HG03280 (cell line): ENCODE data around the gene TEKTIP1.
"Not testable (repeated sequence)": the region's sequence is repeated elsewhere in the genome, so short reads cannot be mapped to it uniquely, and the experiment has no call there.

Source experiments
- ATAC-seq: cut with Tn5 transposase; IDR thresholded peaks from one replicate; pipeline ENCODE4 v1.9.1; 2021; ENCODE audit warnings: mild to moderate bottlenecking, moderate library complexity; ENCODE audit not compliant: unreplicated experiment

Gene TEKTIP1

GRCh38 chr19:3555653-3556422 is 16.9 kb downstream of the TEKTIP1 start:
- ATAC-seq: no peak

DNA sequence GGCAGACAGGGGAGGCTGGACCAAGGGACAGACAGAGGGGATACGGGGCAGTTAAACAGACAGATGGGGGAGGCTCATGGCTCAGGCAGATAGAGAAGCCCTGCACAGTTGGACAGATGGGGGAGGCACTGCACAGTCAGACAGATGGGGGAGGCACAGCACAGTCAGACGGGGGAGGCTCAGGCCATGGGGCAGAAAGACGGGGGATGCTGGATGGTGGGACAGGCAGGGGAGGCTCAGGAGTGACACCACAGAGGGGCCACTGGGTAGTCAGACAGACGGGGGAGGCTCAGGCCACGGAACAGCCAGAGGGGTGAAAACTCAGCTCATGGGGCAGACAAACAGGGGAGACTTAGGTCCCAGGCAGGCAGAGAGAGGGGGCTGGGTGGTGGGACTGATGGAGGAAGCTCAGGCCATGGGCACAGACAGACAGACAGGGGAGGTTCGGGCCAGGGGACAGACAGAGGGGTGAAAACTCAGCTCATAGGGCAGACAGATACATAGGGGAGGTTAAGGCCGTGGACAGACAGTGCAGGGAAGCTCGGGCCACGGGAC is 17.5 kb downstream of the TEKTIP1 start:
- no peak for ATAC-seq

DNA sequence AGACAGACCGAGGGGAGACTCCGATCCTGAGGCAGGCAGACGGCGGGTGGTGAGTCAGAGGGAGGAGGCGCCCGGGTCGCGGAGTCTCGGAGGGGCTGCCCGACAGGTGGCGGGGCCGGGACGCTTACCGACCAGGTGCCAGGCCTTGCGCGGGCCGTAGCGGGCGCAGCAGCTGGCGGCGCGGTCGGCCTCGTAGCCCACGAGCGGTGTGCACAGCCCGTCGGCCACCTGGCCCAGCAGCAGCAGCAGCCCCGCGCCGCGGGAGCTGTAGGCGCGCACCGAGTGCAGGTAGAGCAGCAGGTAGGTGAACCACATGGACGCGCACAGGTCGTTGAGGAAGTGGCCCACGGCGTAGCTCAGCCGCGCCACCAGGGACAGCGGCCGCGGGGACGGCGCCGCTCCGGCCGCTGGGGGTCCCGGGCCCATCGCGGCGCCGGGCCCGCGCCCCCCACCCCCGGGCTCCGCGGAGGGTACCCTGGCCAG is 18.0 kb downstream of the TEKTIP1 start:
- peak; percentile 22 for ATAC-seq

- ATAC-seq: peak; percentile 89
Observed at GRCh38 chr19:3557461-3558248, 18.7 kb downstream of the TEKTIP1 start, which contains the start of gene MFSD12. MFSD12 (minus strand) TSS chr19:3557586; CDS start chr19:3557403, 183 bp downstream.

DNA sequence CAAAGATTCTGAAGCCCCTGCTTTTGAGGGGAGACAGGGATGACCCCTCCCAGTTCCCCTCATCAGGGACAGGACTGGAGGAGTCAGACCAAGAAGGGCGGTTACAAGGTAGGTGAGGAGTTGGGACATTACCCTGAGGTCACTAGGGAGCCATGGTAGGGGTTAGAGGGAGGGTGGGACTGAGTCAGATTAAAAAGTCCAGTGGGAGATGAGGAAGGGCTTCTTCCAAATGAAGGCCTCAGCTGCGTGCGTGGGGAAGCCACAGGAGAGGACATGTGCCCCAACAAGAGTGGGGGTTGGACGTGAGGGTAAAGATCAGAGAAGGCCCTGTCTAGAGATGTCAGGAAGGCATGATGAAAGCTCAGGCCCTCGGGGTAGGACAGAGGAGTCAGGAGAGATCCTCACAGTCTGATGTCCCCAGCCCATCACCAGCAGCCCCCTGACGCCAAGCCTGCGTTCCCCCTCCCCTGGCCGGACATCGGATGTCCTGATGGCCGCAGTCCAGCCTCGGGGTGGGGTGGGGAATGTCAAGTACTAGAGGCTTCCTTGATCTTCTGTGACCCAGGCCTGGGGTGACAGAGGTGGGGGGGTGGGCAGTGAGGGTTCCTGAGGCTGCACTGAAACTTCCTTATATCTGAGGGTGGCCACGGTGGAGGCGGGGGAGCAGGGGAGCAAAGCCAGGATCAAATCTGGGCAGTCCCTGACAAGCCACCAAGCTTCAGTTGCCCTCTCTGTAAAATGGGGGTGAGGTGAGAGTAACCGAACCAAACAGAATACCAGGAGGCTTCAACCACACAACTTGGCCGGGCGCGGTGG is 24.9 kb downstream of the TEKTIP1 start:
- ATAC-seq: no peak

DNA sequence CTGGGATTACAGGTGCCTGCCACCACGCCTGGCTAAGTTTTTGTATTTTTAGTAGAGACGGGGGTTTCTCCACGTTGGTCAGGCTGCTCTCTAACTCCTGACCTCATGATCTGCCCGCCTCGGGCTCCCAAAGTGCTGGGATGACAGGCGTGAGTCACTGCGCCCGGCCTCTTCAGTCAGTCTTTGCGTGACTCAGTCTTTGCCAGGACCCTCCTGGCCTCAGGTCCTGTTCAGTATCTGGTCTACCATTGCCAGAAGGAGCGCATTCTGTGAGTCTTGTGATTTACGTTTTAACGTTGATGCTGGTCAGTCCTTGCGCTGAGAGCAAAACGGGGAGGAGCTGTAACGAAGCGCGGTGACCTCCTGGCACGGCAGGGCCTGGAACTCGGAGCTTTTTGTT is 26.2 kb downstream of the TEKTIP1 start:
- no peak for ATAC-seq

DNA sequence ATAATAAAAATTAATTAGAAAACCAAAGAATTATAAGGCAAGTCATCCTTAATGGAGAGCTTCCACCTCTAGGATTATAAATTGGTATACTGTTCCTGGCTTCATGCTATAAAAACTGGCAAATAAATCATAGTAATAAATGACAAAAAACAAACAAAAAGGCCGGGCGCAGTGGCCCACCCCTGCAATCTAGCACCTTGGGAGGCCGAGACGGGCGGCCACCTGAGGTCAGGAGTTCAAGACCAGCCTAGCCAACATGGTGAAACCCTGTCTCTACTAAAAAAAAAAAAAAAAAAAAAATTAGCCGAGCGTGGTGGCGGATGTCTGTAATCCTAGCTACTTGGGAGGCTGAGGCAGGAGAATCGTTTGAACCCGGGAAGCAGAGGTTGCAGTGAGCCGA is 31.1 kb downstream of the TEKTIP1 start:
- ATAC-seq: not testable (repeated sequence)

- no peak for ATAC-seq
Observed at GRCh38 chr19:3570606-3571011, 31.6 kb downstream of the TEKTIP1 start.

DNA sequence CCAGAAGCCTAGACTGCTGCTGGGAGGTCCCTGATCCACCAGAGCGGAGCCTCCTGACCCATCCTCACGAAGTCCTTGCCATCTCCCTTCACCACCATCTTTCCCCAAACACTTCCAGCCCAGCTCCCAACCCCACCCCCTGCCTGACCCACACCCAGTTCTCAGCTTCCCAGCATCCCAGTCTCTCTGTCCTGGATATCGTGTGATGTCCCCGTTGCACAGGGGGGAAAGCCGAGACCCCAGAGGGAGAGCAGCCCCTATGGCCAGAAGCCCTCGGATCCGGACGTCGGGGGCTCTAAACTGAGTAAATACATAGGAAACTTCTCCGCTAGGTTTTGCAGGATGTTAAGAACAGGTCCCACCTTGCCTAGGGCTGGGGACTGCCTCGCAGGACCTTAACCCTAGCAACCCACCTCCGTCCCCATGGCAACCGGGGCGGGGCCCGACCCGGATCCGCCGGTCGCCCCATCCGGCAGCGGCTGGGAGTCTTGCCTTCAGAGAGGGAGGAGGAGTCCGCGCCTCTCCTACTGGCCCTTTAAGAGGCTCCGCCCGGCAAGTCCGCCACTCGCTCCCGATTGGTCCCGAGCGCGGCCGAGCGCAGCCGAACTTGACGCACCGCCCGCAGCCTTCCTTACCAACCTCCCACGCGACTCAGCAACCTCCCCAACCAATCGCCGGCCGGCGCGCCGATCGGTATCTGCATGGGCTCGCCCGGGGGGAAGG is 33.3 kb downstream of the TEKTIP1 start:
- ATAC-seq: peak; percentile 91

DNA sequence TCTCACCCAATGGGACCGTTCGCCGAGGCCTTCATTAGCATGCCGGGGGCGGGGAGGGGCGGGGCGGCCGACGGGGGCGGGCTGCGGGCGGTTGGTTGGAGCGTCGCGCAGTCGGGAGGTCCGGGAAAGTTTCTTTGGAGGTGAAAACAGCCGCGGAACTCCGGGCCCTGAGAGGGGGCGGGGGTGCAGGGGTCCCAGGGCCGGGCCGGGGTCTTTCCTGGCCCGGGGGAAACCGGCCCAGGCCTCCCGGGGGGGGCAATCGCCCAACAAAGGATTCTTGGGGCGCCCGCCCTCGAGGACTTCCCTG is 33.8 kb downstream of the TEKTIP1 start, which contains the start of gene HMG20B:
Gene HMG20B (plus strand): TSS at position 90 of the 307 bp plus-strand sequence. CDS start 366 bp downstream, outside the sequence.
- ATAC-seq: no peak

- ATAC-seq: peak; percentile 16
Observed at GRCh38 chr19:3573162-3573857, 34.3 kb downstream of the TEKTIP1 start.

GRCh38 chr19:3573858-3574637 is 35.1 kb downstream of the TEKTIP1 start:
- peak; percentile 32 for ATAC-seq

DNA sequence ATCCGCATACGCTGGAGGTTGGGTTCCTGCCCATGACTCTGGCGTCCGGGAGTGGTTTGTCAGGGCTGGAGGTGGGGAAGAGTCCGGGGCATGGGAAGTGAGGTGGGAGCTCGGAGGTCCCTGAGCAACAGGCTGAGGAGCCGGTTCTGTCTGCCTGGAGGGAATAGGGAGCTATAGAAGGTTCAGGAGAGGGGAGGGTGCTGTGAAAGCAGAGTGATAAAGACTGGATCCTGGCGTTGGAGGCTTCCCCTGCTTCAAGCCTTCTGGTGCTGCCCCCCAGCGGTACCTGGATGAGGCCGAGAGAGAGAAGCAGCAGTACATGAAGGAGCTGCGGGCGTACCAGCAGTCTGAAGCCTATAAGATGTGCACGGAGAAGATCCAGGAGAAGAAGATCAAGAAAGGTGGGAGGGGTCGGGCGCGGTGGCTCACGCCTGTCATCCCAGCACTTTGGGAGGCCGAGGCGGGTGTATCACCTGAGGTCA is 36.3 kb downstream of the TEKTIP1 start:
- no peak for ATAC-seq

DNA sequence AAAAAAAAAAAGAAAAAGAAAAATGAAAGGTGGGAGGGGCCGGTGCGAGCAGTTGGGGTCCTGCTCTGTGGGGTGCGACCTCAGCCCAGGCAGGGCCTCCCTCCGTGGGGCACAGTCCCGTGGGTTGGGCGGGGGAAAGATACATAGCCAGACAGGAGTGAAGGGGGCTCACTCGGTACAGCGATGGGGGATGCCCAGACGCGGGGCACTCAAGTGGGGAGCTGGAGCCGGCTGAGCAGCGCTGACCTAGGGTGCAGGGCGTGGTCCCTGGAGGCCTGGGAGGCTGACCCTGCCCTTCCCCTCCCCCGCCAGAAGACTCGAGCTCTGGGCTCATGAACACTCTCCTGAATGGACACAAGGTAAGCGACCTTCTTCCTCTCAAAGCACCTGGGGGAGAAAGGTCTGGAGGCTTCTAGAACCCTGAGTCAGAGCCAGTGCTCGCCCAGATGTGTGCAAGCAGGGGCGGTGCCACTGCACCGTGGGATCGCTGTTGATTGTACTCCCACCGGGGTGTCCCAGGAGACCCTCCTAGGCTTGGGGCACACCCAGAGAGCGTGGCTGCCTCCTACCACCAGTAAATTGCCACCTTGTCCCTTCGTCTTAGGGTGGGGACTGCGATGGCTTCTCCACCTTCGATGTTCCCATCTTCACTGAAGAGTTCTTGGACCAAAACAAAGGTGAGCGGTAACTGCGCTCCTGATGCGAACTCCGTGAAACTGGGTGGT is 37.1 kb downstream of the TEKTIP1 start:
- ATAC-seq: no peak

- no peak for ATAC-seq
Observed at GRCh38 chr19:3576696-3577443, 37.9 kb downstream of the TEKTIP1 start.

- no peak for ATAC-seq
Observed at GRCh38 chr19:3577723-3578344, 38.9 kb downstream of the TEKTIP1 start.

DNA sequence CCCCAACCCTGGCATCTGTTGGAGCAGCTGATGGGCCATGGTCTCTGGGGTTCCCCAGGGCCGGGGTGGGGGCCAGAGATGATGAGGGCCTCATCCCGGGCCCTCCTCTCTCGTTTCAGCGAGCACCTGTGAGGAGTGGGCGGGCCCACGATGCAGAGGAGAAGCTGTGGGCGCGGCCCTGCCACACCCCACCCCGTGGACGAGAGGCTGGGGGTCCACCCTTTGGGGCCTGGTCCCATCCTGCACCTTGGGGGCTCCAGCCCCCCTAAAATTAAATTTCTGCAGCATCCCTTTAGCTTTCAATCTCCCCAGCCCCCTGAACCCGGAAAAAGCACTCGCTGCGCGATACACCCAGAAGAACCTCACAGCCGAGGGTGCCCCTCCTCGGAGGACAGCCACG is 39.4 kb downstream of the TEKTIP1 start:
- ATAC-seq: no peak
